MCF 10A (cell line): Measurements from ENCODE around the gene SSNA1. TPM values are rescaled to one million over a fixed set of nuclear protein-coding genes. Genes with fewer than 3 reads are reported as not detected.

ENCODE experiments used
- BruUV-seq: library from RNA; stranded (reverse); fragments of 400-500 nt; replicated peaks from 2 replicates; lab custom pipeline; 2021; lab: Mats Ljungman, UMichigan
- CTCF ChIA-PET: fragments of 300-600 bp; sonication (Branson Sonifier 250); formaldehyde crosslinking; extraction: SDS; loops from one replicate; lab custom pipeline; 2021; ENCODE audit warnings: antibody characterized with exemption, inconsistent platforms; lab: Yijun Ruan, JAX
- POLR2A ChIA-PET: fragments of 300-600, 350-650 bp; sonication (Branson Sonifier 250); formaldehyde crosslinking; extraction: SDS; loops from one replicate; lab custom pipeline; 2020; ENCODE audit warnings: antibody characterized with exemption, inconsistent platforms; lab: Yijun Ruan, JAX
- DNase-seq: peaks from one replicate; pipeline ENCODE4 v3.0.0-alpha.2; 2018; ENCODE audit not compliant: unreplicated experiment
- H3K27ac Mint-ChIP-seq: one replicate; pipeline ENCODE4 v1.8.0; 2022; ENCODE audit warnings: mild to moderate bottlenecking, low read depth, mixed read lengths; ENCODE audit not compliant: unreplicated experiment
- H3K27me3 Mint-ChIP-seq: one replicate; pipeline ENCODE4 v1.8.0; 2022; ENCODE audit warnings: mixed read lengths; ENCODE audit not compliant: insufficient read depth, unreplicated experiment
- H3K36me3 Mint-ChIP-seq: one replicate; pipeline ENCODE4 v1.8.0; 2022; ENCODE audit warnings: mild to moderate bottlenecking, moderate library complexity, mixed read lengths; ENCODE audit not compliant: insufficient read depth, unreplicated experiment
- H3K4me1 Mint-ChIP-seq: one replicate; pipeline ENCODE4 v1.8.0; 2022; ENCODE audit warnings: mixed read lengths; ENCODE audit not compliant: insufficient read depth, unreplicated experiment
- H3K4me3 Mint-ChIP-seq: one replicate; pipeline ENCODE4 v1.8.0; 2022; ENCODE audit warnings: mild to moderate bottlenecking, moderate library complexity, mixed read lengths; ENCODE audit not compliant: unreplicated experiment
- H3K9me3 Mint-ChIP-seq: one replicate; pipeline ENCODE4 v1.8.0; 2022; ENCODE audit warnings: mixed read lengths; ENCODE audit not compliant: unreplicated experiment
- CTCF ChIP-seq: fragments of 200-600 bp; IDR thresholded peaks from one replicate; pipeline ENCODE4 v1.8.0; 2022; ENCODE audit warnings: antibody characterized with exemption, mild to moderate bottlenecking; ENCODE audit not compliant: unreplicated experiment
- intact Hi-C: fragments of 100-400 bp; cut with micrococcal nuclease; formaldehyde crosslinking; loops from 2 replicates; pipeline ENCODE4 v1.14.1; 2022
- total RNA-seq: library from RNA; stranded (reverse); gene quantifications from 2 replicates; pipeline ENCODE4 v1.2.3, GENCODE V29; 2022

Gene SSNA1
- total RNA-seq, 1 experiment from 2014 or later: 81.4 TPM

- no TSS peak for BruUV-seq
These were observed 13.7 kb upstream of the SSNA1 start for GRCh38 chr9:137174722-137175293.

GRCh38 chr9:137175345-137175961, 13.0 kb upstream of the SSNA1 start:
- POLR2A ChIA-PET: interaction anchor here (1.0 kb wide), 1 partner anchor 46 kb away, joined by 3 read pairs; no protein-coding TSS in a partner anchor
- intact Hi-C loops: loop anchor here (10.0 kb wide), 1 partner anchor 49 kb away; the partner anchor contains the start of genes CYSRT1, RNF208 and RNF224
- no peak for TF ChIP-seq CTCF
- H3K36me3 Mint-ChIP-seq: peaks cover 6% of the 10 kb centered on the region
- DNase-seq: no peak
- no peak overlapping the region for H3K4me3 Mint-ChIP-seq
- no TSS peak for BruUV-seq
- CTCF ChIA-PET: interaction anchor here (0.7 kb wide), 1 partner anchor 70 kb away, joined by 3 read pairs; no protein-coding TSS in a partner anchor
- no peaks in the 10 kb centered on the region for H3K4me1 Mint-ChIP-seq
- H3K9me3 Mint-ChIP-seq: no peaks in the 10 kb centered on the region
- no peaks in the 10 kb centered on the region for H3K27me3 Mint-ChIP-seq
- H3K27ac Mint-ChIP-seq: no peak overlapping the region

More at GRCh38 chr9:137174722-137175293, 13.7 kb upstream of the SSNA1 start:
- Mint-ChIP-seq H3K4me3 (no peak overlapping the region), H3K27me3 (no peaks in the 10 kb centered on the region), H3K36me3 (peaks cover 6% of the 10 kb centered on the region), H3K9me3 (no peaks in the 10 kb centered on the region), H3K4me1 (no peaks in the 10 kb centered on the region), H3K27ac (no peak overlapping the region)
- intact Hi-C loops: loop anchor here (10.0 kb wide), 1 partner anchor 50 kb away; the partner anchor contains the start of genes CYSRT1, RNF208 and RNF224
- no peak for DNase-seq
- ChIA-PET POLR2A (interaction anchor here (0.6 to 1.0 kb wide), 2 partner anchors 45 to 91 kb away, joined by 3 to 4 read pairs; no protein-coding TSS in a partner anchor), CTCF (interaction anchor here (0.7 kb wide), 2 partner anchors 35 to 71 kb away, joined by 3 read pairs; no protein-coding TSS in a partner anchor)
- TF ChIP-seq CTCF: no peak

- DNase-seq: peak; percentile 52
- TF ChIP-seq CTCF: peak; percentile 71
- Mint-ChIP-seq H3K9me3 (no peaks in the 10 kb centered on the region), H3K36me3 (peaks cover 6% of the 10 kb centered on the region), H3K27me3 (no peaks in the 10 kb centered on the region), H3K4me3 (no peak overlapping the region), H3K27ac (peak overlapping the region; percentile 24), H3K4me1 (no peaks in the 10 kb centered on the region)
- intact Hi-C loops: loop anchor here (10.0 kb wide), 1 partner anchor 48 kb away; the partner anchor contains the start of genes CYSRT1, RNF208 and RNF224
- ChIA-PET POLR2A (interaction anchor here (0.6 to 1.4 kb wide), 6 partner anchors 11 to 60 kb away, joined by 3 read pairs; partner anchors contain the start of gene TPRN), CTCF (interaction anchor here (0.7 kb wide), 2 partner anchors 70 to 429 kb away, joined by 3 read pairs; no protein-coding TSS in a partner anchor)
- BruUV-seq: no TSS peak
These were observed 11.9 kb upstream of the SSNA1 start for GRCh38 chr9:137176302-137177182.
